K562 (cell line): Measurements from ENCODE around the gene FUT6. TPM values are rescaled to one million over a fixed set of nuclear protein-coding genes. Genes with fewer than 3 reads are reported as not detected.

Source experiments
- ARHGAP35 ChIP-seq: fragments of 450-650 bp; IDR thresholded peaks from 2 replicates; pipeline ENCODE4 v1.6.1; 2018; ENCODE audit not compliant: partially characterized antibody
- BMI1 ChIP-seq: fragments of 150-350 bp; IDR thresholded peaks from 2 replicates; pipeline ENCODE4 v1.6.1; 2014; ENCODE audit warnings: low read length
- CREBBP ChIP-seq: IDR thresholded peaks from one replicate; pipeline ENCODE4 v1.6.1; 2012; ENCODE audit warnings: low read depth, mild to moderate bottlenecking, control low read depth, inconsistent platforms, low read length
- FOXM1 ChIP-seq, 2 experiments: fragments of 450-650 bp in 1 of 2; sonication (generic) in 1 of 2; formaldehyde crosslinking in 1 of 2; IDR thresholded peaks; 2 replicates each; pipeline versions ENCODE4 v1.6.1 to v1.9.0; 2017 to 2022; ENCODE audit warnings: low read depth in 2 of 2, mild to moderate bottlenecking in 2 of 2, missing genetic modification reagents in 1 of 2, moderate library complexity in 1 of 2
- HDAC3 ChIP-seq: fragments of 450-650 bp; IDR thresholded peaks from 2 replicates; pipeline ENCODE4 v1.6.1; 2018; ENCODE audit warnings: borderline replicate concordance, mild to moderate bottlenecking, moderate library complexity; ENCODE audit not compliant: partially characterized antibody
- HMGN3 ChIP-seq: IDR thresholded peaks from 2 replicates; pipeline ENCODE4 v1.6.1; 2011; ENCODE audit warnings: borderline replicate concordance, low read depth, mild to moderate bottlenecking, mixed read lengths, low read length; ENCODE audit not compliant: insufficient read length; ENCODE audit errors: extremely low read depth
- HOXB6 ChIP-seq: fragments of 250-450 bp; sonication (Bioruptor Pico); IDR thresholded peaks from 2 replicates; pipeline ENCODE4 v1.5.1; 2022; ENCODE audit warnings: mild to moderate bottlenecking, borderline replicate concordance
- MBD2 ChIP-seq: sonication (generic); IDR thresholded peaks from 2 replicates; pipeline ENCODE4 v1.6.1; 2016; ENCODE audit warnings: low read depth, borderline replicate concordance
- NCOA2 ChIP-seq, 2 experiments: fragments of 450-650 bp; IDR thresholded peaks; 2 replicates each; pipeline ENCODE4 v1.6.1; 2018; ENCODE audit warnings: mild to moderate bottlenecking in 2 of 2, moderate library complexity in 1 of 2; ENCODE audit not compliant: partially characterized antibody in 2 of 2
- POLR2H ChIP-seq: IDR thresholded peaks from 2 replicates; pipeline ENCODE4 v1.6.1; 2016; ENCODE audit warnings: missing genetic modification characterization, low read depth, mild to moderate bottlenecking, control low read depth, missing compliant biosample characterization, moderate library complexity
- PTTG1 ChIP-seq: fragments of 450-650 bp; IDR thresholded peaks from 2 replicates; pipeline ENCODE4 v1.6.1; 2016; ENCODE audit warnings: low read depth, mild to moderate bottlenecking, missing genetic modification characterization, missing compliant biosample characterization
- RB1 ChIP-seq: fragments of 450-650 bp; IDR thresholded peaks from 2 replicates; pipeline ENCODE4 v1.6.1; 2017; ENCODE audit warnings: low read depth, mild to moderate bottlenecking
- RBM22 ChIP-seq: fragments of 200-400 bp; formaldehyde crosslinking; IDR thresholded peaks from 2 replicates; pipeline ENCODE4 v1.6.1; 2018; ENCODE audit warnings: low read length, low read depth; ENCODE audit not compliant: poor library complexity, severe bottlenecking
- RBM25 ChIP-seq: fragments of 200-400 bp; formaldehyde crosslinking; IDR thresholded peaks from 2 replicates; pipeline ENCODE4 v1.6.1; 2018; ENCODE audit warnings: low read length, low read depth, moderate library complexity; ENCODE audit not compliant: severe bottlenecking
- SAFB2 ChIP-seq: fragments of 200-400 bp; formaldehyde crosslinking; IDR thresholded peaks from 2 replicates; pipeline ENCODE4 v1.6.1; 2018; ENCODE audit warnings: borderline replicate concordance, low read length, low read depth, moderate library complexity; ENCODE audit not compliant: severe bottlenecking
- SMAD4 ChIP-seq: fragments of 250-450 bp; sonication (Bioruptor Pico); conservative IDR thresholded peaks from 2 replicates; pipeline ENCODE4 v1.8.0; 2021; ENCODE audit warnings: inconsistent platforms, mild to moderate bottlenecking, moderate library complexity
- SMC3 ChIP-seq: conservative IDR thresholded peaks from 2 replicates; pipeline ENCODE4 v1.6.1; 2011; ENCODE audit warnings: low read depth, low read length, improper control_type of control experiment; ENCODE audit not compliant: insufficient read depth
- STAG1 ChIP-seq: sonication (generic); formaldehyde crosslinking; IDR thresholded peaks from 2 replicates; pipeline ENCODE4 v1.5.0; 2020; ENCODE audit warnings: missing genetic modification reagents, borderline replicate concordance
- STAT5B ChIP-seq: fragments of 250-450 bp; sonication (Bioruptor Pico); IDR thresholded peaks from 2 replicates; pipeline ENCODE4 v1.8.0; 2021; ENCODE audit warnings: mild to moderate bottlenecking, inconsistent platforms
- TCF3 ChIP-seq: sonication (generic); formaldehyde crosslinking; IDR thresholded peaks from 2 replicates; pipeline ENCODE4 v1.4.0; 2020; ENCODE audit warnings: mild to moderate bottlenecking, missing genetic modification reagents
- ZNF41 ChIP-seq: fragments of 250-450 bp; sonication (Bioruptor Pico); conservative IDR thresholded peaks from 2 replicates; pipeline ENCODE4 v1.4.0; 2020; ENCODE audit warnings: mild to moderate bottlenecking
- ZNF431 ChIP-seq: sonication (generic); formaldehyde crosslinking; IDR thresholded peaks from 2 replicates; pipeline ENCODE4 v1.8.0; 2022; ENCODE audit warnings: mild to moderate bottlenecking, missing genetic modification reagents
- ZNF586 ChIP-seq: fragments of 450-650 bp; formaldehyde crosslinking; conservative IDR thresholded peaks from 2 replicates; pipeline ENCODE4 v1.4.0; 2020; ENCODE audit warnings: mild to moderate bottlenecking, moderate library complexity
- polyA plus RNA-seq, 8 experiments: library from polyadenylated mRNA; depleted of rRNA in 4 of 8; stranded (reverse) in 5 of 8; unstranded in 3 of 8; fragments of >200 nt; fragmentation: Nextera tagmentation in 2 of 8; fragmentation: Illumina TruSeq in 1 of 8; extraction: Ambion mirVana in 2 of 8; extraction: Trizol in 1 of 8; gene quantifications; 2 replicates each; pipeline versions ENCODE4 v1.2.1 to v1.2.3, GENCODE V29; 2011 to 2014; ENCODE audit warnings: inconsistent platforms in 1 of 8, missing spikeins in 1 of 8
- total RNA-seq, 7 experiments: library from RNA; depleted of rRNA in 6 of 7; stranded (reverse); fragments of >200 nt in 6 of 7; fragmentation: Illumina TruSeq in 2 of 7; extraction: Trizol in 2 of 7; gene quantifications; 2 replicates each; pipeline versions ENCODE4 v1.2.1 to v1.2.3, GENCODE V29; 2011 to 2021; ENCODE audit warnings: low replicate concordance in 1 of 7
- TF ChIP-seq, protein P1 (sequence below): fragments of 450-650 bp; conservative IDR thresholded peaks from 2 replicates; pipeline ENCODE4 v1.6.1; 2016; ENCODE audit warnings: missing genetic modification characterization, low read depth, mild to moderate bottlenecking, control low read depth, missing compliant biosample characterization
- TF ChIP-seq, protein P2 (sequence below): fragments of 450-650 bp; IDR thresholded peaks from 2 replicates; pipeline ENCODE4 v1.6.1; 2016; ENCODE audit warnings: antibody characterized with exemption

Gene FUT6
- total and polyA plus RNA-seq, 9 of the 15 experiments (the other 6 are each of a cell fraction or from before 2014, with no cell fraction given) = 0.04 TPM; not detected in 8

DNA sequence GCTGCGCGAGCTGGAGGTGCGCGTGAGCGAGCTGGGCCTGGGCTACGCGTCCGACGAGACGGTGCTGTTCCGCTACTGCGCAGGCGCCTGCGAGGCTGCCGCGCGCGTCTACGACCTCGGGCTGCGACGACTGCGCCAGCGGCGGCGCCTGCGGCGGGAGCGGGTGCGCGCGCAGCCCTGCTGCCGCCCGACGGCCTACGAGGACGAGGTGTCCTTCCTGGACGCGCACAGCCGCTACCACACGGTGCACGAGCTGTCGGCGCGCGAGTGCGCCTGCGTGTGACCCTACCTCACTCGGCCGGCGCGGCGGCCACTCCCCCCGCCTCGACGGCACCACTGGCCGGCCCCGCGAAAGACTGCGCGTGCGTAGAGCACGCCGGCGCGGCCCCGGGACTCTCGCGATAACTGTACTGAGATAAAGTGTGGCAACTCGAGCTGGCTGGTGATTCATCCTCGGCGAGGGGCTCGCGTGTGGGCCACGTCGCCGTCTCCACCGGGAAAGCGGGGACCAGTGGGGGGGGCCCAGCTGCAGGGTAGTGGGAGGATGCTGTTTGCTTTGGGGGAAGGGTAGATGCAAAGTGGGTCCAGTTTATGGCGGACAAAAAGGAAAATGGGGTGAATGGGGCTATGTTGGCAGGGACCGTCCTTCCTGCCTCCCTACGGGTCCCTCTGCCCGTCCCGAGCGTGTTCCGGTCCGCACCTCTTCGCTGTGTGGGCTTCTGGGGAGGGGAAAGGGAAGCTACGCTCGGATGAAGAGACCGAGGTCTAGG is 11.4 kb downstream of the FUT6 start (continued):
- TF ChIP-seq ARHGAP35 (peak; percentile 95), HOXB6 (no peak), NCOA2 (IDR thresholded peaks at IDR 0.05; ENCODE audit: partially characterized antibody in 2 of 2) (no peak), HDAC3 (no peak), TCF3 (CRISPR knock-in tag) (no peak; the same call in 1 of the 2 replicates), STAT5B (no peak), RBM25 (peak; percentile 99), SMC3 (no peak), HMGN3 (peak; percentile 67), BMI1 (no peak), CREBBP (no peak), MBD2 (peak; percentile 84), ZNF586 (CRISPR knock-in tag) (no peak), RBM22 (peak; percentile 94), STAG1 (CRISPR knock-in tag) (0 out of 2 replicates have a peak, but pooled peaks have one; percentile 27), SMAD4 (peak; percentile 82; the same call in 1 of the 2 replicates), RB1 (peak; percentile 69; the same call in 1 of the 2 replicates), ZNF431 (no peak), SAFB2 (no peak), FOXM1 (IDR thresholded peaks at IDR 0.05; ENCODE audit: low read depth) (0 out of 2 replicates have a peak, but pooled peaks have one; percentile 15), FOXM1 (CRISPR knock-in tag; IDR thresholded peaks at IDR 0.05; ENCODE audit: low read depth) (no peak), ZNF41 (CRISPR knock-in tag) (no peak), POLR2H (peak; percentile 97), PTTG1 (tag) (no peak)
- TF ChIP-seq, protein P1, sequence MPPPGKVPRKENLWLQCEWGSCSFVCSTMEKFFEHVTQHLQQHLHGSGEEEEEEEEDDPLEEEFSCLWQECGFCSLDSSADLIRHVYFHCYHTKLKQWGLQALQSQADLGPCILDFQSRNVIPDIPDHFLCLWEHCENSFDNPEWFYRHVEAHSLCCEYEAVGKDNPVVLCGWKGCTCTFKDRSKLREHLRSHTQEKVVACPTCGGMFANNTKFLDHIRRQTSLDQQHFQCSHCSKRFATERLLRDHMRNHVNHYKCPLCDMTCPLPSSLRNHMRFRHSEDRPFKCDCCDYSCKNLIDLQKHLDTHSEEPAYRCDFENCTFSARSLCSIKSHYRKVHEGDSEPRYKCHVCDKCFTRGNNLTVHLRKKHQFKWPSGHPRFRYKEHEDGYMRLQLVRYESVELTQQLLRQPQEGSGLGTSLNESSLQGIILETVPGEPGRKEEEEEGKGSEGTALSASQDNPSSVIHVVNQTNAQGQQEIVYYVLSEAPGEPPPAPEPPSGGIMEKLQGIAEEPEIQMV (tag) = no peak
- TF ChIP-seq, protein P2, sequence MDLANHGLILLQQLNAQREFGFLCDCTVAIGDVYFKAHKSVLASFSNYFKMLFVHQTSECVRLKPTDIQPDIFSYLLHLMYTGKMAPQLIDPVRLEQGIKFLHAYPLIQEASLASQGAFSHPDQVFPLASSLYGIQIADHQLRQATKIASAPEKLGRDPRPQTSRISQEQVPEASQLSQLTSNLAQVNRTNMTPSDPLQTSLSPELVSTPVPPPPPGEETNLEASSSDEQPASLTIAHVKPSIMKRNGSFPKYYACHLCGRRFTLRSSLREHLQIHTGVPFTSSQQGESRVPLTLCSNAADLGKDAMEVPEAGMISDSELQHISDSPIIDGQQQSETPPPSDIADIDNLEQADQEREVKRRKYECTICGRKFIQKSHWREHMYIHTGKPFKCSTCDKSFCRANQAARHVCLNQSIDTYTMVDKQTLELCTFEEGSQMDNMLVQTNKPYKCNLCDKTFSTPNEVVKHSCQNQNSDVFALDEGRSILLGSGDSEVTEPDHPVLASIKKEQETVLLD = peak; percentile 87
